Measurements from ENCODE around the gene ARCN1. TPM values are rescaled to one million over a fixed set of nuclear protein-coding genes. Genes with fewer than 3 reads are reported as not detected.

The ARCN1 gene
- total and polyA plus RNA-seq, 9 of the 15 experiments (the other 6 are each of a cell fraction or from before 2014, with no cell fraction given): 30.0 to 224 (median 76.4) TPM

GRCh38 chr11:118618115-118618990 is 46.1 kb downstream of the ARCN1 start:
- Histone ChIP-seq H2AFZ (ENCODE audit: low read depth, low read length) (no peak overlapping the region), H3K27me3 (ENCODE audit: control insufficient read depth in 2 of 2, insufficient read depth in 2 of 2, low read length in 2 of 2) (no peaks in the 10 kb centered on the region), H3K79me2 (ENCODE audit: control insufficient read depth, insufficient read depth, low read length) (peaks cover 13% of the 10 kb centered on the region), H3K9me3 (replicated peaks; ENCODE audit: control insufficient read depth, insufficient read depth, low read depth, low read length) (no peaks in the 10 kb centered on the region), H3K9me1 (ENCODE audit: control insufficient read depth, insufficient read depth, low read length) (peaks cover 3% of the 10 kb centered on the region), H3K27ac (ENCODE audit: extremely low read depth, low read depth, low read length) (no peak overlapping the region), H3K9ac (ENCODE audit: insufficient read depth in 1 of 2, low read depth in 2 of 2, low read length in 2 of 2) (peak overlapping the region in 1 of 2 experiments; percentile 48; a peak in 1 of 4 replicates), H3K4me1 (replicated peaks in 1 of 2; ENCODE audit: control insufficient read depth in 2 of 2, insufficient read depth in 2 of 2, low read length in 2 of 2) (peaks cover 28 to 35% of the 10 kb centered on the region in 2 experiments), H4K20me1 (replicated peaks; ENCODE audit: control insufficient read depth, insufficient read depth, low read length) (no peaks in the 10 kb centered on the region), H3K4me2 (ENCODE audit: insufficient read depth, low read length) (no peak overlapping the region), H3K4me3 (no peak overlapping the region), H3K36me3 (ENCODE audit: control insufficient read depth, insufficient read depth, low read length) (peaks cover 22% of the 10 kb centered on the region)
- TF ChIP-seq VEZF1 (CRISPR knock-in tag; IDR thresholded peaks at IDR 0.05): no peak
- no peak for TF ChIP-seq FOS (IDR thresholded peaks at IDR 0.05; ENCODE audit: extremely low read depth, insufficient read length)
- TF ChIP-seq MYC (IDR thresholded peaks at IDR 0.05; ENCODE audit: low read depth, low read length): no peak
- no peak for TF ChIP-seq MYC (CRISPR knock-in tag; IDR thresholded peaks at IDR 0.05; ENCODE audit: borderline replicate concordance, low read depth)
- TF ChIP-seq ARNT (IDR thresholded peaks at IDR 0.05): no peak
- TF ChIP-seq NFE2 (IDR thresholded peaks at IDR 0.05; ENCODE audit: low read depth): no peak
- no peak for TF ChIP-seq ID3 (CRISPR knock-in tag; IDR thresholded peaks at IDR 0.05)
- TF ChIP-seq ID3 (tag; IDR thresholded peaks at IDR 0.05): no peak
- no peak for TF ChIP-seq BRD4 (IDR thresholded peaks at IDR 0.05)
- TF ChIP-seq ZNF24 (IDR thresholded peaks at IDR 0.05): no peak
- TF ChIP-seq EP300 (IDR thresholded peaks at IDR 0.05; ENCODE audit: low read length): no peak
- no peak for TF ChIP-seq FUS (optimal IDR thresholded peaks at IDR 0.05; ENCODE audit: low read depth, low read length)
- no peak for TF ChIP-seq PRMT5 (CRISPR knock-in tag; IDR thresholded peaks at IDR 0.05)
- no peak for TF ChIP-seq RFX7 (CRISPR knock-in tag; IDR thresholded peaks at IDR 0.05)
- no peak for TF ChIP-seq POLR2H (tag; IDR thresholded peaks at IDR 0.05; ENCODE audit: low read depth)
- TF ChIP-seq ZKSCAN1 (IDR thresholded peaks at IDR 0.05; ENCODE audit: low read depth, low read length): no peak
- TF ChIP-seq ZNF695 (CRISPR knock-in tag; IDR thresholded peaks at IDR 0.05): no peak
- TF ChIP-seq HNRNPK (IDR thresholded peaks at IDR 0.05; ENCODE audit: low read depth, low read length, poor library complexity, severe bottlenecking): no peak
- TF ChIP-seq ZNF764 (CRISPR knock-in tag; IDR thresholded peaks at IDR 0.05; ENCODE audit: low read depth): no peak
- no peak for TF ChIP-seq FOXK2 (conservative IDR thresholded peaks at IDR 0.05 in 1 of 2, IDR thresholded peaks at IDR 0.05 in 1 of 2; ENCODE audit: low read depth in 2 of 2)
- no peak for TF ChIP-seq TFE3 (CRISPR knock-in tag; IDR thresholded peaks at IDR 0.05)
- ChIA-PET CTCF (ENCODE audit: low intra/inter-chr PET ratio) (no interaction called here), POLR2A (interaction anchor here (0.6 to 3.7 kb wide), 4 partner anchors 10 to 396 kb away, joined by 3 to 21 read pairs (median 4); partner anchors contain the start of gene PHLDB1)
- no TSS peak for BruUV-seq (replicated peaks)
- in situ Hi-C loops (cut with MboI) (no loop called here), intact Hi-C loops (cut with micrococcal nuclease) (no loop called here)
- no peak for ATAC-seq
- WGBS (ENCODE audit: insufficient coverage, low coverage, missing lambda C conversion rate): 70% methylated on average over 11 of the region's 11 CpGs
- no peak for DNase-seq (ENCODE audit: extremely low read depth in 1 of 4, low spot score in 3 of 4)
- no peak for FAIRE-seq

Measured in K562 (cell line).